Epithelial cell of proximal tubule (primary cell): ENCODE data around the gene CPLX1. TPM values are rescaled to one million over a fixed set of nuclear protein-coding genes. Genes with fewer than 3 reads are reported as not detected.

Experiments
- DNase-seq: peaks from one replicate; pipeline ENCODE4 v3.0.0-alpha.2; 2011; ENCODE audit warnings: low read depth
- H3K4me3 ChIP-seq: 2 replicates; pipeline ENCODE4 v1.5.1; 2011; ENCODE audit warnings: low read depth, mild to moderate bottlenecking, low read length
- total RNA-seq: library from RNA; depleted of rRNA; stranded (reverse); fragments of >200 nt; gene quantifications from 2 replicates; pipeline ENCODE4 v1.2.3, GENCODE V29; 2015
- TF ChIP-seq, protein P1 (sequence below): conservative IDR thresholded peaks from 2 replicates; pipeline ENCODE4 v1.5.1; 2012; ENCODE audit warnings: low read depth, mild to moderate bottlenecking, low read length

Gene CPLX1
- total RNA-seq, 1 donor from 2014 or later: 0.81 TPM

GRCh38 chr4:821181-821591, 4.7 kb downstream of the CPLX1 start:
- no peak overlapping the region for H3K4me3 ChIP-seq
- DNase-seq: no peak
- TF ChIP-seq, protein P1, sequence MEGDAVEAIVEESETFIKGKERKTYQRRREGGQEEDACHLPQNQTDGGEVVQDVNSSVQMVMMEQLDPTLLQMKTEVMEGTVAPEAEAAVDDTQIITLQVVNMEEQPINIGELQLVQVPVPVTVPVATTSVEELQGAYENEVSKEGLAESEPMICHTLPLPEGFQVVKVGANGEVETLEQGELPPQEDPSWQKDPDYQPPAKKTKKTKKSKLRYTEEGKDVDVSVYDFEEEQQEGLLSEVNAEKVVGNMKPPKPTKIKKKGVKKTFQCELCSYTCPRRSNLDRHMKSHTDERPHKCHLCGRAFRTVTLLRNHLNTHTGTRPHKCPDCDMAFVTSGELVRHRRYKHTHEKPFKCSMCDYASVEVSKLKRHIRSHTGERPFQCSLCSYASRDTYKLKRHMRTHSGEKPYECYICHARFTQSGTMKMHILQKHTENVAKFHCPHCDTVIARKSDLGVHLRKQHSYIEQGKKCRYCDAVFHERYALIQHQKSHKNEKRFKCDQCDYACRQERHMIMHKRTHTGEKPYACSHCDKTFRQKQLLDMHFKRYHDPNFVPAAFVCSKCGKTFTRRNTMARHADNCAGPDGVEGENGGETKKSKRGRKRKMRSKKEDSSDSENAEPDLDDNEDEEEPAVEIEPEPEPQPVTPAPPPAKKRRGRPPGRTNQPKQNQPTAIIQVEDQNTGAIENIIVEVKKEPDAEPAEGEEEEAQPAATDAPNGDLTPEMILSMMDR: no peak

- TF ChIP-seq, protein P1: no peak
- H3K4me3 ChIP-seq: no peak overlapping the region
- no peak for DNase-seq
Observed at GRCh38 chr4:820230-821172, 5.4 kb downstream of the CPLX1 start.

- TF ChIP-seq, protein P1: no peak
- no peak for DNase-seq
- no peak overlapping the region for H3K4me3 ChIP-seq
Observed at GRCh38 chr4:819401-820229, 6.3 kb downstream of the CPLX1 start.

DNA sequence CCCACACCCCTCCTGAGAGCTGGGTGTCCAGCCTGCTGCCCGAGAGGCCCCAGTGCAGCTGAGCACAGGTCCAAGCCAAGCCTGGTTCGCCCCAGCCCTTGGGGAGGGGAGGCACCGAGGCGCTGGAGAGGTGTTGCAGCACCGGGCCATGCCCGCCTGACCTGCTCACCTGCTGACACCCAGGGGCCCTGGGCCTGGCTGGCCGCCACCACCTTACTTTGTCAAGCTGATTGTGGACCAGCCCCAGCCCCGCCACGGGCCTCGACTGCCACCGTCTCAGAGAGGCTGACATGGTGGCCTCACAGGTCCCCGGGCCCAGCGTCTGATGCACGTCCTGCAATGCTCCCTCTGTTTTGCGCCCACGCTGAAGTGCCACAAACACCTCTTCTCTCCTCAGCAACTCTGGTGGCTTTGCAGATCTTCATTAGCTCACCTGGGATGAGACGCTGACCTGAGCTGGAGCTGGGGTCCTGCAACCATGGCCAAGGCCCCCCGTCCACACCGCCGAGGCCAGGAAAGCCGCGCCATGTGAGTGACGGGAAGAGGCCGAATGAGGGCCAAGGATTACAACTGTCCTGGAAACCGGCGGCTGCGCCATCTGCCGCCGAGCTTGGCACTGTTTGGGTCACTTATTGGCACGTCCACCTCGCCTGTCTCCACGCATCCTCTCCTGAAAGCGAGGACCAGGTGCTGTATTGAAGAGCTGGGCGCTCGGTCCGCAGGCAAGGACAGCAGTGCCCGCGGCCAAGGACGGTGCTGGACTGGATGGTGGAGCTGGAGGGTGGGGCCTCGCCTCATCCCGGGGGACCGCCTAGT, 7.6 kb downstream of the CPLX1 start:
- H3K4me3 ChIP-seq: no peak overlapping the region
- DNase-seq: no peak
- TF ChIP-seq, protein P1: no peak

- H3K4me3 ChIP-seq: no peak overlapping the region
- DNase-seq: no peak
- TF ChIP-seq, protein P1: no peak
Observed at GRCh38 chr4:815464-816146, 10.3 kb downstream of the CPLX1 start.

DNA sequence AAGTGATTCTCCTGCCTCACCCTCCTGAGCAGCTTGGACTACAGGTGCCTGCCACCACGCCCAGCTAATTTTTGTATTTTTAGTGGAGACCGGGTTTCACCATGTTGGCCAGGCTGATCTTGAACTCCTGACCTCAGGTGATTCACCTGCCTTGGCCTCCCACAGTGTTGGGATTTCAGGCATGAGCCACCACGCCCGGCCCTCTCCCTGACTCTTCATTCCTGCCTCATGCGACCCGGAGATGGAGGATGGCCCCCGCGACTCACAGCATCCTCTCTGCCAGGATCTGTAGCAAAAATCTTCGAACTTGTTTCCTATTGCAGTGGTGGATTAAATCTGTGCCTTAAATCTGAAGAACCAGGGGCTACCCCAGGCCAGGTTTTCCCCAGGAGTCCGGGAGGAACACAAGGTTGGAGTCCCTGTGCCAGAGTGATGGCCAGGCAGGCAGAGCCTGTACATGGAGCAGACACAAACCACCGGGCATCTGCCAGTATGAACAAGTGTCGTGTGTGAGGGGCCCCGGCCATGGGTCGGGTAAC, 11.5 kb downstream of the CPLX1 start:
- TF ChIP-seq, protein P1: no peak
- no peak overlapping the region for H3K4me3 ChIP-seq
- DNase-seq: no peak
